Stimulated activated CD4-positive, alpha-beta T cell treated with anti-CD3 and anti-CD28 coated beads, TNF-alpha, amount 100 ng/mL, for 24 hours (primary cell): ENCODE data around the gene NPHP3.
"Not testable (repeated sequence)": the region's sequence is repeated elsewhere in the genome, so short reads cannot be mapped to it uniquely, and the experiment has no call there.

Experiments used
- DNase-seq, 3 experiments: peaks; one replicate each; pipeline ENCODE4 v3.0.0-alpha.2; 2020; ENCODE audit warnings: low read depth in 3 of 3

NPHP3 gene

GRCh38 chr3:132643366-132643765, 78.8 kb downstream of the NPHP3 start:
- no peak for DNase-seq

- DNase-seq = no peak
These were observed 79.7 kb downstream of the NPHP3 start for GRCh38 chr3:132642539-132642847.

DNA sequence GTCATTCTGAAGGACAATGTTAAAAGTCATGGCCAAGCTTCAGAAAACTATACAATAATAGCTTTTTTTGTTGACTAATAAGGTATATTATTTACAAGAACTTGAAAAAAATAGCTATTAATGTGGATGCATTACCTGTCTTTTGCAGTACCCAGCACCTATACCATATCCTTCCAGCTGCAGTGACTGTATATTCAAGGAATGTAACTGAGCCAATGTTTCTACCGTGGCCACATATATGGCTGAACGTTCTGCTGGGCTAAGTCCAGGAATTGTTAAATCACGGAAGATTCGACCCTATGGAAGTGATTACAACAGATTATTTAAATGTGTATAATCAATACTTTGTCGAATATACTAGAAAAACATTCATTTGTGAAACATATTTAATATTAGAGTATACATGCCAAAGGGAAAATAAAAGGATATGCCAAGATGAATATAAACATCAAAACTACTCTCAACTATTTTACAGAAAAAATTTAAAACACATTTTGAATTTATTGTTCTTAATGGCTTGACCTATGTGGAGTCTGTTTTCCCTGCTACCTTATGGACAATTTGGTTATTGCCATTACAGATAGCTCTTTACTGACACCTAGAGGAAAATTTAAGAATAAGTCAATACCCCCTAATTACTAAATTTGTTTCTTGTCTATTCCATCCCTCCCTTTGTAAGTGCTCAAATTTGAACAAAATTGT, 80.2 kb downstream of the NPHP3 start:
- no peak for DNase-seq

- DNase-seq = not testable (repeated sequence)
These were observed 80.8 kb downstream of the NPHP3 start for GRCh38 chr3:132641427-132641826.

GRCh38 chr3:132638706-132639105, 83.5 kb downstream of the NPHP3 start:
- no peak for DNase-seq

DNA sequence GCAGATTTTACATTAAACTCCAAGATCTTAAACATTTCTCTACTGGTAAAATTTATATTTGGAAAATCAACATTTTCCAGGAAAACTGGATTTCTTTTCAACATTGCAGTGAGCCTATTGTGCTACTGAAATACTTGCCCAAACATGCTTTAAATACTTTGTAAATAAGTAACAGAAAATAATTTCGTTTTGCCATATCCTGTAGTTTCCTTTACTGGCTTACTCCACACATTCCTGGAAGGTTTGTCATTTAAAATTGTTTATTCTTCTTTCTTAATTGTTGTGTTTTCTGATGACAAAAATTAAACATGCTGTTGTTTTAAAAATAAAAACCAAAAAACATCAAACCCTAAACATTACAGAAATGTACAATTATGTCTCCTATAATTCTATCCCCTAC, 84.6 kb downstream of the NPHP3 start:
- DNase-seq = no peak

GRCh38 chr3:132635052-132635451, 87.2 kb downstream of the NPHP3 start:
- no peak for DNase-seq
